Cardiac muscle cell (in vitro differentiated cells and primary cell): Measurements from ENCODE around the gene HTRA2. TPM values are rescaled to one million over a fixed set of nuclear protein-coding genes. Genes with fewer than 3 reads are reported as not detected.

Experiments used
- DNase-seq, 2 donors: peaks; one replicate each; pipeline versions ENCODE4 v3.0.0 to v3.0.0-alpha.2; 2010 to 2017; ENCODE audit warnings: low read depth in 1 of 2, low spot score in 1 of 2
- H3K27ac ChIP-seq: fragments of 200-600 bp; sonication (generic); 2 replicates; pipeline ENCODE4 v1.5.1; 2016
- H3K27me3 ChIP-seq: fragments of 200-600 bp; sonication (generic); 2 replicates; pipeline ENCODE4 v1.6.0; 2016; ENCODE audit warnings: control low read depth
- H3K36me3 ChIP-seq: fragments of 200-600 bp; sonication (generic); 2 replicates; pipeline ENCODE4 v1.5.1; 2016; ENCODE audit warnings: control low read depth
- H3K4me1 ChIP-seq: fragments of 200-600 bp; sonication (generic); 2 replicates; pipeline ENCODE4 v1.8.1; 2017; ENCODE audit warnings: low read depth, mild to moderate bottlenecking, mixed run types
- H3K4me3 ChIP-seq: fragments of 200-600 bp; sonication (generic); 2 replicates; pipeline ENCODE4 v1.5.1; 2016; ENCODE audit warnings: mild to moderate bottlenecking
- H3K9me3 ChIP-seq: fragments of 200-600 bp; sonication (generic); 2 replicates; pipeline ENCODE4 v1.5.1; 2017; ENCODE audit warnings: low read depth, mild to moderate bottlenecking, control low read depth
- polyA plus RNA-seq: library from polyadenylated mRNA; unstranded; fragments of >200 nt; fragmentation: Nextera tagmentation; extraction: Ambion mirVana; gene quantifications from 2 replicates; pipeline ENCODE4 v1.2.1, GENCODE V29; 2016
- total RNA-seq: library from RNA; depleted of rRNA; stranded (reverse); fragments of >200 nt; gene quantifications from 2 replicates; pipeline ENCODE4 v1.2.3, GENCODE V29; 2016
- TF ChIP-seq, protein P1 (sequence below): IDR thresholded peaks from 2 replicates; pipeline ENCODE4 v1.5.1; 2012; ENCODE audit warnings: low read depth, mild to moderate bottlenecking, low read length

HTRA2 gene
- total and polyA plus RNA-seq, 2 experiments from 2014 or later, result 55.1 to 57.6 TPM

DNA sequence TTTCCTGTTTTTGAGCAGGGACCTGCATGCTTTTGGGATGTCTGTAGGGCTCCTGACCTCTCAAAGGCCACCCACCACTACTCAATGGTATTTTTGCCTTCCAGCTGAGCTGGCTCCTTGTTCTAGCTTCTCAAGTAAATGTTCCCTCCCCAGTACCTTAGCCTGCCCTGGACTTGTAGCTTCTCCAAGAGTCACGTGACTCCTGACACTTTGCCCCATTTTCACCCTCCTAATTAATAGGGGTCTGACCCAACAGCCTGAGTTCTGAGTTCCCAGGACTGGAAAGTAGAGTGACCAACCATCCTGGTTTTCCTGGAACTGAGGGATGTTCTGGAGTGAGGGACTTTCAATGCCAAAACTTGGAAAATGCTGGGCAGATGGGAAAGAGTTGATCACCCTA is 34.3 kb upstream of the HTRA2 start:
- TF ChIP-seq, protein P1, sequence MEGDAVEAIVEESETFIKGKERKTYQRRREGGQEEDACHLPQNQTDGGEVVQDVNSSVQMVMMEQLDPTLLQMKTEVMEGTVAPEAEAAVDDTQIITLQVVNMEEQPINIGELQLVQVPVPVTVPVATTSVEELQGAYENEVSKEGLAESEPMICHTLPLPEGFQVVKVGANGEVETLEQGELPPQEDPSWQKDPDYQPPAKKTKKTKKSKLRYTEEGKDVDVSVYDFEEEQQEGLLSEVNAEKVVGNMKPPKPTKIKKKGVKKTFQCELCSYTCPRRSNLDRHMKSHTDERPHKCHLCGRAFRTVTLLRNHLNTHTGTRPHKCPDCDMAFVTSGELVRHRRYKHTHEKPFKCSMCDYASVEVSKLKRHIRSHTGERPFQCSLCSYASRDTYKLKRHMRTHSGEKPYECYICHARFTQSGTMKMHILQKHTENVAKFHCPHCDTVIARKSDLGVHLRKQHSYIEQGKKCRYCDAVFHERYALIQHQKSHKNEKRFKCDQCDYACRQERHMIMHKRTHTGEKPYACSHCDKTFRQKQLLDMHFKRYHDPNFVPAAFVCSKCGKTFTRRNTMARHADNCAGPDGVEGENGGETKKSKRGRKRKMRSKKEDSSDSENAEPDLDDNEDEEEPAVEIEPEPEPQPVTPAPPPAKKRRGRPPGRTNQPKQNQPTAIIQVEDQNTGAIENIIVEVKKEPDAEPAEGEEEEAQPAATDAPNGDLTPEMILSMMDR, result no peak
- H3K36me3 ChIP-seq, result peaks cover 24% of the 10 kb centered on the region
- H3K9me3 ChIP-seq, result no peaks in the 10 kb centered on the region
- no peak overlapping the region for H3K4me3 ChIP-seq
- no peak overlapping the region for H3K27ac ChIP-seq
- peaks cover 56% of the 10 kb centered on the region for H3K27me3 ChIP-seq
- DNase-seq, result no peak
- peaks cover 17% of the 10 kb centered on the region for H3K4me1 ChIP-seq

DNA sequence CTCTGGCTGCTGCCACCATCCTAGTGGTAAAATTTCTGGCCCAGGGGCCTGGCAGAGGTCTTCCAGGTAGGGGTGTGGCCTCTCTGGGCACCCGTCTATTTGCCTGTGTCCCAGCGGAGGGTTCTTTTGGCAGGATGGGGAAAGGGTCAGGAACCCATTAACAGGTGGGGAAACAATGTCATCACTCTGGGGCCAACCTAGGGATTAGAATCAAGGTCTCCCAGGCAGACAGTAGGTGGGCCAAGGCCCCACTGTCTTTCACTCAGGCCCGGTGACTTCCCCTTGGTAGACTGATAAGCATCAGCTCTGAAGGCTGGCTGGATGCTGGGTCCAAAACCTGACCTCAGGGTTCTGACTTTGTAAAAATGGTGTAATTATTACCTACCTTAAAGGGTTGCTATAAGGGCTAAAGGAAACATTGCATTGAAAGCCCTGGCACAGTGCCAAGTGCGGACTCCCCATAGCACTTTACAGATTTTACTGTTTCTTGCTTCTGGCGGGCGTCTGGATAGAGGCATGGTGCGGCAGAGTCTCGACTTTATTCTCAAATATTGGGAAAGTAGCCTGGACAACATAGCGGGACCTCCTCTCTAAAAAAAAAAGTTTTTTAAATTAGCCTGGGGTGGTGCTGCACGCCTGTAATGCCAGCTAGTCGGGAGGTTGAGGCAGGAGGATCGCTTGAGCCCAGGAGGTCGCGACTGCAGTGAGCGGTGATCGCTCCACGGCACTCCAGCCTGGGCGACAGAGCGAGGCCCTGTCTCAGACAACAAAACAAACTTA is 32.5 kb upstream of the HTRA2 start:
- DNase-seq, result no peak
- Histone ChIP-seq H3K4me1 (peaks cover 17% of the 10 kb centered on the region), H3K27me3 (peaks cover 73% of the 10 kb centered on the region), H3K27ac (no peak overlapping the region), H3K4me3 (no peak overlapping the region), H3K9me3 (no peaks in the 10 kb centered on the region), H3K36me3 (peaks cover 10% of the 10 kb centered on the region)
- TF ChIP-seq, protein P1, result no peak

DNA sequence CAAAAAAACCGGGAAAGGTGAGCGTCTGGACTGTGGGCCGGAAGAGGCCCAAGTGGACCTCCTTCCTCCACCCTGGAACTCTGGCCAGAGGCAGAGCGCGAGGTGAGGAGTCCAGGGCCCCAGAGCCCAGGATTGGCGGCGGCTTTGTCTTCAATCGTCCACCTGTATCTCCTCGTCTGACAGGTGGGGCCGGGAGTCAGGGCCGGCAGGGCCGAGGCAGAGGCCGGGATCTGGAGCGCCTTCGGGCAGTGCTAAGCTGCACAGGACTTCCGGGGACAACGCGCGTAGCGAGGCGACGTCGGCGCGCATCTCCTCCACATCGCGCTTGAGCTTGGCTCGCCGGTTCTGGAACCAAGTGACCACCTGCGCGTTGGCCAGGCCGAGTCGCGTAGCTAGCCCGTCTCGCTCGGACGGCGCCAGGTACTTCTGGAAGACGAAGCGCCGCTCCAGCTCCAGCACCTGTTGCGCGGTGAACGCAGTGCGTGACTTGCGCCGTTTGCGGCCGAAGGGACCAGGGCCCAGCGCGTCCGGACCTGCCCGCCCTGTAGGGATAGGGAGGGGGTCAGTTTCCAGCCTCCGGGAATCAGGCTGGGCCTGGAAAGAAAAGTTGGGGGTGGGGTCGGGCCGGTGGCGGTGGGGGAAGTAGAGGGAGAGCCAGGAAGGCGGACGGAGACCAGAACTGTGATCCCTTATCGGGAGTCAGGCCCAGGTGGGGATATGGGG is 31.8 kb upstream of the HTRA2 start:
- DNase-seq, result peak in 1 of 2 donors; percentile 27
- H3K27me3 ChIP-seq, result peaks cover 81% of the 10 kb centered on the region
- no peaks in the 10 kb centered on the region for H3K9me3 ChIP-seq
- TF ChIP-seq, protein P1, result no peak
- no peak overlapping the region for H3K27ac ChIP-seq
- H3K4me1 ChIP-seq, result peaks cover 17% of the 10 kb centered on the region
- peaks cover 4% of the 10 kb centered on the region for H3K36me3 ChIP-seq
- peak overlapping the region; percentile 28 for H3K4me3 ChIP-seq

DNA sequence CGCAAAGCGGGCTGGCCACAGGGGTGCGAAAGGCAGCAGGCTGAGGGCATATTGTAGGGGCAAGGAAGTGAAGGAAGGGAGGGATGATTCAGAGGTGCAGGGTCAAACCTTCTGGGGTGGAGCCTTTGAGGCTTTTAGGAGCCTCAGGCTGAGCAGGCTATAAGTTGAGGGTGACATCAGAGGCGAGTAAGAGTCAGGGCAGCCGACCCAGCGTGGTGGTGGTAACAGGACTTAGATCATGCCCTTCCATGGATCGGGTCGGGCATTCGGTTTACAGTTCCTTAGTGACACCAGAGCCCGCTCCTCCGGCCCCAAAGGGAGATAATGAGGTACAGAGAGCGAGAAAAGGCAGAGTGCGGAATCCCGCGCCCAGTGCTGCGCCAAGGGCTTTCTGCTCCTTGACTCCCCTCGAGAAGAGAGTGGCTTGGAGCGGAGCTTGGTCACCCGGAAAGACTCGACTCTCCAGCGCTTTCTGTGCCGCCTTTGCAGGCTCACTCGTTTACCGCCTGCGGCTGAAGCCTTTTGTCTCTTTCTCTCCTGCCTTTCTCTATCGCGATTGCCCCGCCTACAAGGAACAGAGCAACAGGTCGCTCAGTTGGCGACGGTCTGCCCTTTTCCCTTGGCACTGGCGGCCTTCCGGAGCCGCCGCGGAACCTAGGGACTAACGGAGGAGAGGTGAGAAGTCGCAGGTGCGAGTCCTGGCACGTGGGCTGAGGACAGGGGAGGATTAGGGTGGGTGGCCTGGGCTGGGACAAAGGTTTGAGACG is 31.1 kb upstream of the HTRA2 start:
- no peaks in the 10 kb centered on the region for H3K9me3 ChIP-seq
- DNase-seq, result peak in 1 of 2 donors; percentile 45
- H3K4me1 ChIP-seq, result peaks cover 17% of the 10 kb centered on the region
- peaks cover 88% of the 10 kb centered on the region for H3K27me3 ChIP-seq
- peak overlapping the region; percentile 28 for H3K4me3 ChIP-seq
- TF ChIP-seq, protein P1, result no peak
- no peaks in the 10 kb centered on the region for H3K36me3 ChIP-seq
- H3K27ac ChIP-seq, result no peak overlapping the region

DNA sequence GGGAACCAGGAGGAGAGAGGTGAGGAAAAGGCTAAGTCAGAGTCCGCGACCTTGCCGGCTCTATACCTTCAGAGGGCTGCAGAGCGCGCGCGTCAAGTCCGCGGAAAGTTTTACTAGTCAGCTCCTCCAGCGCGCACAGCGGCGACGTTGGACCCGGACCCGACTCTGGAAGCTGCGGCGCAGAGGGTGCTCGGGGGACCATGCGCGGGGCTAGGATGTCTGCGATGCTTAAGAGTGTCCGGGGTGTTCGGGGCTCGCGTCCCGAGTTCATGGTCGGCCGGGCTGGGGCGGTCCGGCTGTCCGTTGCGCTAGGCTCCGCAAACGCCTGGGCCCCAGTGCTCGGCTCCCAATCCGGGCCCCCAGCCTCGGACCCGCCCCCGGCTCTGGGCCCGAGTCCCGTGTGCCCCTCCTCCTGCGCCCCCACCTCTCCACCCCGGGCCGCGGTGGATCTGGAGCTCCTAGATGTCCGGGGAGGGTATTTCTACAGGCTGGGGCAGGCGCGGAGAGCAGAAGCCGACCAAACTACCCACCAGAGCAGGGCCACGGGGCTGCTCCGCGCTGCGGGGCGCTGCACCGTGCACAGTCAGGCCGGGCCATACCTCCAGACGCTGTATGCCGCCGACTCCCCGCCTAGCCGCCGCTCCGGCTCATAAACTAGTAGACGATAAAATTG is 30.3 kb upstream of the HTRA2 start, which contains the start of gene LBX2:
TSS of gene LBX2 (minus strand) at position 337 of the 673 bp plus-strand sequence. CDS start at position 271, 66 bp downstream.
- Histone ChIP-seq H3K4me1 (peaks cover 17% of the 10 kb centered on the region), H3K27ac (no peak within 1 kb of the TSS), H3K36me3 (no peaks in the 10 kb centered on the region), H3K27me3 (peaks cover 96% of the 10 kb centered on the region), H3K4me3 (peak within 1 kb of the TSS; percentile 28), H3K9me3 (no peaks in the 10 kb centered on the region)
- DNase-seq, result peak; percentile 32 to 47
- TF ChIP-seq, protein P1, result no peak
